GM12878 (cell line): ENCODE results near the gene USH1G. TPM values are rescaled to one million over a fixed set of nuclear protein-coding genes. Genes with fewer than 3 reads are reported as not detected.

Experiments
- BACH1 ChIP-seq: fragments of 450-650 bp; IDR thresholded peaks from 2 replicates; pipeline ENCODE4 v1.6.1; 2017; ENCODE audit warnings: mild to moderate bottlenecking, borderline replicate concordance
- E2F8 ChIP-seq: fragments of 450-650 bp; IDR thresholded peaks from 2 replicates; pipeline ENCODE4 v1.6.1; 2018; ENCODE audit warnings: mild to moderate bottlenecking, low read depth, moderate library complexity; ENCODE audit not compliant: partially characterized antibody
- ESRRA ChIP-seq: IDR thresholded peaks from 2 replicates; pipeline ENCODE4 v1.6.1; 2012; ENCODE audit warnings: mild to moderate bottlenecking, low read length, improper control_type of control experiment
- FOS ChIP-seq: IDR thresholded peaks from 3 replicates; pipeline ENCODE4 v1.6.1; 2011; ENCODE audit warnings: borderline replicate concordance; ENCODE audit not compliant: insufficient read length; ENCODE audit errors: extremely low read depth
- IRF4 ChIP-seq: IDR thresholded peaks from 2 replicates; pipeline ENCODE4 v1.6.1; 2011; ENCODE audit warnings: low read depth, low read length
- JUND ChIP-seq: IDR thresholded peaks from 2 replicates; pipeline ENCODE4 v1.6.1; 2012; ENCODE audit warnings: low read depth, mild to moderate bottlenecking, low read length, improper control_type of control experiment, moderate library complexity
- LARP7 ChIP-seq: fragments of 450-650 bp; IDR thresholded peaks from 2 replicates; pipeline ENCODE4 v1.6.1; 2017; ENCODE audit warnings: mild to moderate bottlenecking
- NFYB ChIP-seq: IDR thresholded peaks from 2 replicates; pipeline ENCODE4 v1.6.1; 2011; ENCODE audit warnings: low read depth, mild to moderate bottlenecking, low read length, improper control_type of control experiment, moderate library complexity; ENCODE audit not compliant: insufficient read depth
- PBX3 ChIP-seq: IDR thresholded peaks from 2 replicates; pipeline ENCODE4 v1.6.1; 2011; ENCODE audit warnings: mild to moderate bottlenecking, low read depth, low read length, moderate library complexity; ENCODE audit not compliant: insufficient replicate concordance
- POLR2A ChIP-seq: IDR thresholded peaks from 2 replicates; pipeline ENCODE4 v1.6.1; 2011; ENCODE audit warnings: low read depth, mild to moderate bottlenecking, low read length
- RELA ChIP-seq: fragments of 450-650 bp; IDR thresholded peaks from 2 replicates; pipeline ENCODE4 v1.8.0; 2014; ENCODE audit warnings: borderline replicate concordance; ENCODE audit not compliant: partially characterized antibody
- SIX5 ChIP-seq: IDR thresholded peaks from 2 replicates; pipeline ENCODE4 v1.6.1; 2011; ENCODE audit warnings: mild to moderate bottlenecking, low read depth, low read length, moderate library complexity; ENCODE audit not compliant: severe bottlenecking
- SMC3 ChIP-seq: IDR thresholded peaks from 2 replicates; pipeline ENCODE4 v1.6.1; 2011; ENCODE audit warnings: low read length, improper control_type of control experiment, borderline replicate concordance
- TAF1 ChIP-seq: IDR thresholded peaks from 2 replicates; pipeline ENCODE4 v1.6.1; 2011; ENCODE audit warnings: mild to moderate bottlenecking, low read depth, low read length, borderline replicate concordance
- TBL1XR1 ChIP-seq: IDR thresholded peaks from 2 replicates; pipeline ENCODE4 v1.6.1; 2012; ENCODE audit warnings: low read depth, low read length, improper control_type of control experiment
- YY1 ChIP-seq: IDR thresholded peaks from 2 replicates; pipeline ENCODE4 v1.6.1; 2011; ENCODE audit warnings: low read depth, mild to moderate bottlenecking, low read length
- ZNF274 ChIP-seq: IDR thresholded peaks from one replicate; pipeline ENCODE4 v1.8.0; 2011; ENCODE audit not compliant: insufficient read length, insufficient read depth
- ZNF687 ChIP-seq: fragments of 450-650 bp; IDR thresholded peaks from 2 replicates; pipeline ENCODE4 v1.6.1; 2017; ENCODE audit warnings: mild to moderate bottlenecking, moderate library complexity
- polyA plus RNA-seq, 11 experiments: library from polyadenylated mRNA; depleted of rRNA in 4 of 11; unstranded in 6 of 11; stranded (reverse) in 5 of 11; fragments of >200 nt; fragmentation: Nextera tagmentation in 4 of 11; fragmentation: Illumina TruSeq in 1 of 11; extraction: Ambion mirVana in 4 of 11; extraction: Trizol in 1 of 11; gene quantifications; 1 replicate in 1 of 11; 2 replicates in 10 of 11; pipeline versions ENCODE4 v1.2.1 to v1.2.3, GENCODE V29; 2011 to 2016; ENCODE audit warnings: inconsistent platforms in 2 of 11, missing spikeins in 2 of 11, low read depth in 1 of 11
- total RNA-seq, 4 experiments: library from RNA; depleted of rRNA in 3 of 4; stranded (reverse); fragments of >200 nt in 3 of 4; fragmentation: Illumina TruSeq in 1 of 4; extraction: Trizol in 1 of 4; gene quantifications; 2 replicates each; pipeline versions ENCODE4 v1.2.1 to v1.2.3, GENCODE V29; 2013 to 2021
- TF ChIP-seq, protein P1 (sequence below): fragments of 450-650 bp; conservative IDR thresholded peaks from 2 replicates; pipeline ENCODE4 v1.6.1; 2017; ENCODE audit warnings: mild to moderate bottlenecking, moderate library complexity

USH1G gene
- total and polyA plus RNA-seq, 10 of the 15 experiments (the other 5 are each of a cell fraction or from before 2014, with no cell fraction given) = 0.05 to 0.62 (median 0.09) TPM; not detected in 7

DNA sequence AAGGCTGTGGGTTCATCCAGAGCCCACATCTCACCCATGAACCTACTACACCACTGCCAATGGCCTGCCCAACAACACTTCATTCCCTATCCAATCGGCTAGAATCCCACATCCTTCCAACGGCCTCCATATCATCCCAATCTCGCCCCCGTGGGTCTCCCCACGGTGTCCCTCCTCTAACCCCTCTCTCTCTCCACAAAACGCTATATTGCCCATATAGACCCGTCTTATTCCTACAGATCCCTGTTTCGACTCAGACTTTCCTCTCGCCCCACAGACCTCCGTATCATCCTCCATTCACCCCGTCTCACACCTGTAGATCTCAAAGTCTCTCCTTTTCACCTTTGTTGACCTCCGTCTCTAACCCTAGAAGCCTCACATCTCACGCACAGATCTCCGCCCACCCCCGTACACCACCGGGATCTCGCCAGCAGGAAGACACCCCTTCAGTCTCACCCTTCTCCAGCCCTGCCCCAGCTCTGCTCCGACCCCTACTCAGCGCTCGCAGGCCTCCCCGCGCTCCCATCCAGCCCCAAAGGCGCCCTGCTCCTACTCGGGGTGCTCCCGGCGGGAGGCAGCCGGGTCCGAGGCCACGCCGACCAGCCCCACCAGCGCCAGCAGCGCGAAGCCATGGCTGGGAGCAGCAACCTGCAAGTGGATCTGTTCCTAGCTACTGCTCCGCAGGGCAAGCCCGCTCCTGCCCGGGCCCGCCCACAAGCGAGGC, 50.6 kb downstream of the USH1G start, which contains the start of gene FDXR (continued):
- TF ChIP-seq E2F8 (no peak), TBL1XR1 (no peak), YY1 (0 out of 2 replicates have a peak, but pooled peaks have one; percentile 40), BACH1 (peak; percentile 85), LARP7 (no peak), SIX5 (no peak), PBX3 (no peak), NFYB (no peak), ESRRA (no peak), SMC3 (no peak), IRF4 (no peak), ZNF274 (no peak), POLR2A (peak; percentile 84), RELA (peak; percentile 37), TAF1 (peak; percentile 82), JUND (no peak), ZNF687 (no peak), FOS (no peak)
- TF ChIP-seq, protein P1, sequence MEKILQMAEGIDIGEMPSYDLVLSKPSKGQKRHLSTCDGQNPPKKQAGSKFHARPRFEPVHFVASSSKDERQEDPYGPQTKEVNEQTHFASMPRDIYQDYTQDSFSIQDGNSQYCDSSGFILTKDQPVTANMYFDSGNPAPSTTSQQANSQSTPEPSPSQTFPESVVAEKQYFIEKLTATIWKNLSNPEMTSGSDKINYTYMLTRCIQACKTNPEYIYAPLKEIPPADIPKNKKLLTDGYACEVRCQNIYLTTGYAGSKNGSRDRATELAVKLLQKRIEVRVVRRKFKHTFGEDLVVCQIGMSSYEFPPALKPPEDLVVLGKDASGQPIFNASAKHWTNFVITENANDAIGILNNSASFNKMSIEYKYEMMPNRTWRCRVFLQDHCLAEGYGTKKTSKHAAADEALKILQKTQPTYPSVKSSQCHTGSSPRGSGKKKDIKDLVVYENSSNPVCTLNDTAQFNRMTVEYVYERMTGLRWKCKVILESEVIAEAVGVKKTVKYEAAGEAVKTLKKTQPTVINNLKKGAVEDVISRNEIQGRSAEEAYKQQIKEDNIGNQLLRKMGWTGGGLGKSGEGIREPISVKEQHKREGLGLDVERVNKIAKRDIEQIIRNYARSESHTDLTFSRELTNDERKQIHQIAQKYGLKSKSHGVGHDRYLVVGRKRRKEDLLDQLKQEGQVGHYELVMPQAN = peak; percentile 64; the same call in 1 of the 2 replicates
